Mucosa of stomach (tissue), 1 donor: ENCODE measurements around the gene ATP8A2.
"Not testable (repeated sequence)": the region's sequence is repeated elsewhere in the genome, so short reads cannot be mapped to it uniquely, and the experiment has no call there.

ENCODE experiments used
- H3K27me3 ChIP-seq: one replicate; pipeline ENCODE4 v1.7.0; 2013; ENCODE audit warnings: mild to moderate bottlenecking, low read length; ENCODE audit not compliant: control insufficient read depth, insufficient read depth
- H3K36me3 ChIP-seq: one replicate; pipeline ENCODE4 v1.7.0; 2013; ENCODE audit warnings: low read length; ENCODE audit not compliant: control insufficient read depth, insufficient read depth
- H3K4me1 ChIP-seq: one replicate; pipeline ENCODE4 v1.7.0; 2013; ENCODE audit warnings: mild to moderate bottlenecking, low read length; ENCODE audit not compliant: control insufficient read depth, insufficient read depth
- H3K4me3 ChIP-seq: one replicate; pipeline ENCODE4 v1.7.0; 2013; ENCODE audit warnings: low read length
- H3K9ac ChIP-seq: one replicate; pipeline ENCODE4 v1.7.0; 2013; ENCODE audit warnings: mild to moderate bottlenecking, low read length, moderate library complexity
- H3K9me3 ChIP-seq: one replicate; pipeline ENCODE4 v1.7.0; 2013; ENCODE audit warnings: mild to moderate bottlenecking, low read length, moderate library complexity; ENCODE audit not compliant: control insufficient read depth
- donor health status: Pancreatic carcinoma.

Gene ATP8A2

GRCh38 chr13:26069642-26070041, 697.9 kb downstream of the ATP8A2 start:
- not testable (repeated sequence) for H3K4me3 ChIP-seq, H3K9me3 ChIP-seq, H3K36me3 ChIP-seq, H3K9ac ChIP-seq, H3K27me3 ChIP-seq, H3K4me1 ChIP-seq

GRCh38 chr13:26071691-26072090, 699.9 kb downstream of the ATP8A2 start:
- Histone ChIP-seq H3K9me3 (no peaks in the 10 kb centered on the region), H3K36me3 (no peaks in the 10 kb centered on the region), H3K4me1 (no peaks in the 10 kb centered on the region), H3K27me3 (no peaks in the 10 kb centered on the region), H3K4me3 (no peak overlapping the region), H3K9ac (no peak overlapping the region)

GRCh38 chr13:26072335-26072734, 700.6 kb downstream of the ATP8A2 start:
- H3K9me3 ChIP-seq, H3K9ac ChIP-seq, H3K36me3 ChIP-seq, H3K4me3 ChIP-seq, H3K4me1 ChIP-seq, H3K27me3 ChIP-seq: not testable (repeated sequence)

GRCh38 chr13:26074706-26075105, 702.9 kb downstream of the ATP8A2 start:
- no peaks in the 10 kb centered on the region for H3K9me3 ChIP-seq
- H3K36me3 ChIP-seq = no peaks in the 10 kb centered on the region
- H3K9ac ChIP-seq = no peak overlapping the region
- no peaks in the 10 kb centered on the region for H3K4me1 ChIP-seq
- no peaks in the 10 kb centered on the region for H3K27me3 ChIP-seq
- no peak overlapping the region for H3K4me3 ChIP-seq
